K562 (cell line): ENCODE measurements around the gene NEDD9. TPM values are rescaled to one million over a fixed set of nuclear protein-coding genes. Genes with fewer than 3 reads are reported as not detected.

ENCODE experiments used
- ATAC-seq: fragments of 200-7000 bp; cut with Tn5 transposase; 3 replicates; pipeline ENCODE4 v1.9.1; 2020; ENCODE audit warnings: moderate library complexity
- BruUV-seq: library from RNA; stranded (reverse); fragments of 400-500 nt; replicated peaks from 2 replicates; lab custom pipeline; 2021; lab: Mats Ljungman, UMichigan
- CTCF ChIA-PET: fragments of 300-600 bp; formaldehyde crosslinking; extraction: SDS; loops from one replicate; lab custom pipeline; 2021; ENCODE audit warnings: low intra/inter-chr PET ratio; lab: Yijun Ruan, JAX
- POLR2A ChIA-PET: fragments of 300-600, 350-650 bp; sonication (Branson Sonifier 250); formaldehyde crosslinking; extraction: SDS; loops from one replicate; lab custom pipeline; 2021; ENCODE audit warnings: antibody characterized with exemption, inconsistent platforms; lab: Yijun Ruan, JAX
- DNase-seq, 4 experiments: peaks; one replicate each; pipeline versions ENCODE4 v3.0.0 to v3.0.0-alpha.2; 2011 to 2018; ENCODE audit warnings: low spot score in 3 of 4, mixed read lengths in 3 of 4; ENCODE audit errors: extremely low read depth in 1 of 4
- FAIRE-seq: peaks from 2 replicates; lab custom pipeline; 2011; peaks lifted over from hg19 to GRCh38; lab: Jason Lieb, UNC
- H2AFZ ChIP-seq: 2 replicates; pipeline ENCODE4 v1.6.0; 2011; ENCODE audit warnings: low read depth, low read length, control low read depth, inconsistent platforms
- H3K27ac ChIP-seq: fragments of 200-600 bp; 3 replicates; pipeline ENCODE4 v1.8.0; 2011; ENCODE audit warnings: low read depth, mild to moderate bottlenecking, control low read depth, inconsistent platforms, low read length, moderate library complexity, mixed read lengths; ENCODE audit errors: extremely low read depth
- H3K27me3 ChIP-seq, 2 experiments: fragments of 300-600 bp in 1 of 2; 2 replicates in 1 of 2; 3 replicates in 1 of 2; pipeline versions ENCODE4 v1.6.0 to v1.8.0; 2011; ENCODE audit warnings: inconsistent platforms in 2 of 2, low read length in 2 of 2, mild to moderate bottlenecking in 1 of 2, mixed read lengths in 1 of 2, moderate library complexity in 1 of 2; ENCODE audit not compliant: control insufficient read depth in 2 of 2, insufficient read depth in 2 of 2
- H3K36me3 ChIP-seq: fragments of 300-600 bp; 3 replicates; pipeline ENCODE4 v1.8.0; 2011; ENCODE audit warnings: mild to moderate bottlenecking, low read length, inconsistent platforms; ENCODE audit not compliant: control insufficient read depth, insufficient read depth
- H3K4me1 ChIP-seq, 2 experiments: fragments of 200-600 bp in 1 of 2; replicated peaks in 1 of 2; 2 replicates in 1 of 2; 3 replicates in 1 of 2; pipeline versions ENCODE4 v1.5.1 to v1.8.0; 2011; ENCODE audit warnings: inconsistent platforms in 2 of 2, low read length in 2 of 2, mild to moderate bottlenecking in 1 of 2, mixed read lengths in 1 of 2, moderate library complexity in 1 of 2; ENCODE audit not compliant: control insufficient read depth in 2 of 2, insufficient read depth in 2 of 2
- H3K4me2 ChIP-seq: 2 replicates; pipeline ENCODE4 v1.6.1; 2011; ENCODE audit warnings: low read length, control low read depth, inconsistent platforms, mixed read lengths; ENCODE audit not compliant: insufficient read depth
- H3K4me3 ChIP-seq: fragments of 200-600 bp; sonication (generic), shearing (Covaris generic); 2 replicates; pipeline ENCODE4 v1.5.1; 2016; ENCODE audit warnings: control low read depth, inconsistent platforms
- H3K79me2 ChIP-seq: fragments of 200-600 bp; 3 replicates; pipeline ENCODE4 v1.8.0; 2011; ENCODE audit warnings: low read length, inconsistent platforms; ENCODE audit not compliant: control insufficient read depth, insufficient read depth
- H3K9ac ChIP-seq, 2 experiments: 2 replicates each; pipeline versions ENCODE4 v1.6.0 to v1.6.1; 2011; ENCODE audit warnings: low read depth in 2 of 2, low read length in 2 of 2, control low read depth in 1 of 2, inconsistent platforms in 1 of 2, mild to moderate bottlenecking in 1 of 2, mixed read lengths in 1 of 2; ENCODE audit not compliant: insufficient read depth in 1 of 2
- H3K9me1 ChIP-seq: one replicate; pipeline ENCODE4 v1.6.0; 2011; ENCODE audit warnings: inconsistent platforms, mild to moderate bottlenecking, low read length, moderate library complexity; ENCODE audit not compliant: control insufficient read depth, insufficient read depth
- H3K9me3 ChIP-seq: replicated peaks from 2 replicates; pipeline ENCODE4 v1.5.1; 2011; ENCODE audit warnings: low read depth, low read length, inconsistent platforms; ENCODE audit not compliant: control insufficient read depth, insufficient read depth
- H4K20me1 ChIP-seq: replicated peaks from 2 replicates; pipeline ENCODE4 v1.6.1; 2011; ENCODE audit warnings: low read length, inconsistent platforms, mixed read lengths; ENCODE audit not compliant: control insufficient read depth, insufficient read depth
- NFXL1 ChIP-seq: fragments of 450-650 bp; formaldehyde crosslinking; IDR thresholded peaks from 2 replicates; pipeline ENCODE4 v1.4.0; 2021; ENCODE audit warnings: mild to moderate bottlenecking
- SRSF3 ChIP-seq: fragments of 200-400 bp; formaldehyde crosslinking; IDR thresholded peaks from 2 replicates; pipeline ENCODE4 v1.6.1; 2016; ENCODE audit warnings: mild to moderate bottlenecking, low read length, moderate library complexity; ENCODE audit not compliant: insufficient read depth
- TEAD2 ChIP-seq: fragments of 450-650 bp; IDR thresholded peaks from 2 replicates; pipeline ENCODE4 v1.6.1; 2016; ENCODE audit warnings: missing genetic modification characterization, control low read depth, missing compliant biosample characterization
- ZFP1 ChIP-seq: fragments of 450-650 bp; formaldehyde crosslinking; IDR thresholded peaks from 2 replicates; pipeline ENCODE4 v1.4.0; 2020; ENCODE audit warnings: mild to moderate bottlenecking, mixed read lengths
- ZNF124 ChIP-seq: sonication (generic); formaldehyde crosslinking; IDR thresholded peaks from 2 replicates; pipeline ENCODE4 v1.8.1; 2022; ENCODE audit warnings: missing genetic modification reagents
- ZNF263 ChIP-seq: sonication (generic); formaldehyde crosslinking; IDR thresholded peaks from 2 replicates; pipeline ENCODE4 v1.8.0; 2022; ENCODE audit warnings: mild to moderate bottlenecking, missing genetic modification reagents, borderline replicate concordance
- ZNF347 ChIP-seq: fragments of 450-650 bp; formaldehyde crosslinking; IDR thresholded peaks from 2 replicates; pipeline ENCODE4 v1.4.0; 2020; ENCODE audit warnings: low read depth, mild to moderate bottlenecking, moderate library complexity
- ZNF699 ChIP-seq: fragments of 250-450 bp; sonication (Bioruptor Pico); IDR thresholded peaks from 2 replicates; pipeline ENCODE4 v1.8.0; 2021; ENCODE audit warnings: mild to moderate bottlenecking, moderate library complexity; ENCODE audit not compliant: insufficient replicate concordance
- WGBS: fragments of 100-300 bp; shearing (Covaris generic); methylation state at CpG from one replicate; pipeline ENCODE4 v1.1.6; 2016; ENCODE audit warnings: low coverage, mixed read lengths; ENCODE audit not compliant: insufficient coverage; ENCODE audit errors: missing lambda C conversion rate; 5-methylcytosine and 5-hydroxymethylcytosine counted together
- in situ Hi-C: fragments of 300-500 bp; cut with MboI; formaldehyde crosslinking; loops from 4 replicates; pipeline ENCODE4 v1.15.0; 2018; ENCODE audit warnings: inconsistent platforms, mixed read lengths
- intact Hi-C: fragments of 100-400 bp; cut with micrococcal nuclease; formaldehyde crosslinking; loops from 2 replicates; pipeline ENCODE4 v1.14.2; 2022
- polyA plus RNA-seq, 8 experiments: library from polyadenylated mRNA; depleted of rRNA in 4 of 8; stranded (reverse) in 5 of 8; unstranded in 3 of 8; fragments of >200 nt; fragmentation: Nextera tagmentation in 2 of 8; fragmentation: Illumina TruSeq in 1 of 8; extraction: Ambion mirVana in 2 of 8; extraction: Trizol in 1 of 8; gene quantifications; 2 replicates each; pipeline versions ENCODE4 v1.2.1 to v1.2.3, GENCODE V29; 2011 to 2014; ENCODE audit warnings: inconsistent platforms in 1 of 8, missing spikeins in 1 of 8
- total RNA-seq, 7 experiments: library from RNA; depleted of rRNA in 6 of 7; stranded (reverse); fragments of >200 nt in 6 of 7; fragmentation: Illumina TruSeq in 2 of 7; extraction: Trizol in 2 of 7; gene quantifications; 2 replicates each; pipeline versions ENCODE4 v1.2.1 to v1.2.3, GENCODE V29; 2011 to 2021; ENCODE audit warnings: low replicate concordance in 1 of 7

The NEDD9 gene
- total and polyA plus RNA-seq, 9 of the 15 experiments (the other 6 are each of a cell fraction or from before 2014, with no cell fraction given) = 0.04 to 0.18 (median 0.15) TPM; not detected in 6

DNA sequence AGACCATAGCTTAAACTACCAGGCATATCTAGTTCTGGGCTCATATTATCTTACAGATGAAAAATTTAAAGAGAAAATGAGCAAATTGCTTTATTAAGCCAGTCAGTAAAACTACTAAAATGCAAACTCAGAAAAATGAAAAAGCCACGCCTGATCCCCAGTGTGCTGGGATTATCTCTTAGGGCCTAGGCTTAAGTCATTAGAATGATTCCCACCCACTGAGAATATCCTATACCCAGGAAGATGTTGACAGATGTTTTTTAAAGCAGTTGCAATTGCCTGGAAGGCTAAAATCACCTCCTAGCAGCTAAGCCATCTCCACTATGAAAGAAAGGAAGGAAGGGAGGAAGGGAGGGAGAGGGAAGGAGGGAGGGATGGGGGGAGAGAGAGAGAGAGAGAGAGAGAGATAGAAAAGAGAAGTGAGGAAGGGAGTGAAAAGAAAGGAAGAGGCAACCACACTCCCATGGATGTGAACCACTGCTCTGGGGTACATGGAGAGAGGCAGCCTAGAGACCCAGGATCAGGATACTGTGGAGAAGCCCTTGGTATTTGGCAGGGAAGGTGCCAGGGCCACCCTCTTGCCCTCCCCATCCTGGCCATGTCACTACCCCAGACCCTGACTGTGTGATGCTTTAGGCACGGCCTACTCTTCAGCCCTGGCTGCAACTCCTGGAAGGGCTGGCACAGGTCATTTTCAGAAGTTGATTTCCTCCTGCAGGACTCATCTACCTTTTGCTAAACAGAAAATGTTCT, 21.9 kb downstream of the NEDD9 start:
- intact Hi-C loops (no loop called here), in situ Hi-C loops (no loop called here)
- no peaks in the 10 kb centered on the region for H3K9me3 ChIP-seq
- no peak overlapping the region for H3K4me2 ChIP-seq
- no peaks in the 10 kb centered on the region for H3K9me1 ChIP-seq
- H3K79me2 ChIP-seq = no peaks in the 10 kb centered on the region
- ChIA-PET CTCF (no interaction called here), POLR2A (interaction anchor here (0.6 to 1.2 kb wide), 4 partner anchors 10 to 22 kb away, joined by 3 to 5 read pairs (median 4); partner anchors contain the start of gene NEDD9)
- WGBS = 5% methylated on average over 2 of the region's 2 CpGs
- H3K27me3 ChIP-seq = peaks cover 29 to 37% of the 10 kb centered on the region in 2 experiments
- H3K9ac ChIP-seq = no peak overlapping the region
- DNase-seq = no peak
- H4K20me1 ChIP-seq = no peaks in the 10 kb centered on the region
- TF ChIP-seq ZNF699 (CRISPR knock-in tag) = no peak
- no peak for TF ChIP-seq ZFP1 (CRISPR knock-in tag)
- TF ChIP-seq TEAD2 = no peak
- TF ChIP-seq ZNF347 = no peak
- no peak for TF ChIP-seq ZNF263 (CRISPR knock-in tag)
- TF ChIP-seq ZNF124 (CRISPR knock-in tag) = no peak
- TF ChIP-seq NFXL1 (CRISPR knock-in tag) = no peak
- TF ChIP-seq SRSF3 = no peak
- no peaks in the 10 kb centered on the region for H3K4me1 ChIP-seq
- H3K4me3 ChIP-seq = no peak overlapping the region
- ATAC-seq = no peak
- H2AFZ ChIP-seq = no peak overlapping the region
- no peak for FAIRE-seq
- no peak overlapping the region for H3K27ac ChIP-seq
- BruUV-seq = no TSS peak
- no peaks in the 10 kb centered on the region for H3K36me3 ChIP-seq
